Dedifferentiated amniotic fluid mesenchymal stem cell (primary cell): Measurements from ENCODE around the gene MEX3D.

ENCODE experiments used
- DNase-seq: peaks from one replicate; pipeline ENCODE4 v3.0.0-alpha.2; 2016; ENCODE audit errors: extremely low spot score

Gene MEX3D

DNA sequence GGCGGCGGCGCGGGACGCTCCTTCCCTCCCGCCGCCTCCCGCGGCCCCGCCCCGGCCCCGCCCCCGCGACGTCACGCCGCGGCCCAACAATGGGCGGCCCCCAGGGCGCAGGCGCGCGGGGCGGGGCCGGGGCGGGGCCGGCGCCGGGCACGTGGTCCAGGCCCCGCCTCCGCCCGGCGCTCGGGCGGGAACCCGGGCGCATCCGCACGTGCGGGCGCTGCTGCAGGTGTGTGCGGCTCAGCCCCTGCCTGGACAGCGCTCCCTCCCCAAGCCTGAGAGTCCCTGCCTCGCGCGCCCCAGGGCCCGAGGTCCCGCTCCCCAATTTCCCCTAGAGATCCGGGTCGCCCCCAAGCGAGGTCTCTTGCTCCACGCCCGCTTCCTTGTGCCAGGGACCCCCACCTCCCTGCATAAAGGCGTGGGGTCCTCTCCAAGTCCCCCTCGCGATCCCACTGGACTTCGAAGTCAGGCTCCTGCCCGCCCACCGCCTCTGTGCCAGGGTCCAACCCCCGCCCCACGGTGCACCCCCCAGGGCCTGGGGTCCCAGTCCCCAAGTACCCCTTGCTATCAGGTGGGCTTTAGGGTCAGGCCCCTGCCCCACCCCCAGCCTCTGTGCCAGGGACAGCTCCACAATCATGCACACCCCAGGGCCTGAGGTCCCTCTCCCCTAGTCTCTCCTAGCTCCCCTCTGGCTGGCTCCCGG, at the start of gene MEX3D:
TSS of gene MEX3D (minus strand) at position 6 of the 700 bp plus-strand sequence. CDS start 267 bp downstream, outside the sequence.
- peak; percentile 29 for DNase-seq

DNA sequence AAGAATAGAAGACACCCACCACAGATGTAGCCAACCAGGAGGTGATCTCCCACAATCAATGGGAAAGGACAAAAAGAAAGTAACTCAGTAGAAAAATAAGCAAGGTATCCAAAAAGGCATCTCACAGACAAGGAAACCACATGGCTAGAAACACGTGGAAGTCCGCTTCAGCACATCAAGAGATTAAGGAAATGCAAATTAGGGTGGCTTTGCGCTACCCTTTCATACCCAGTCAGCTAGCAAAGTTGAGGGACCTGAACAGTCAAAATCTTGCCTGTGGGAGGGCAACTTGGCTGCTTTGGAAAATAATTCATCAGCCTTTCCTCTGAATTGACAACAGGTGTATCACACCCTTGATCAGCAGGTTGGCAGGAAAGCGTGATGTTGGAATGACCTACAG, 48.8 kb upstream of the MEX3D start:
- no peak for DNase-seq

DNA sequence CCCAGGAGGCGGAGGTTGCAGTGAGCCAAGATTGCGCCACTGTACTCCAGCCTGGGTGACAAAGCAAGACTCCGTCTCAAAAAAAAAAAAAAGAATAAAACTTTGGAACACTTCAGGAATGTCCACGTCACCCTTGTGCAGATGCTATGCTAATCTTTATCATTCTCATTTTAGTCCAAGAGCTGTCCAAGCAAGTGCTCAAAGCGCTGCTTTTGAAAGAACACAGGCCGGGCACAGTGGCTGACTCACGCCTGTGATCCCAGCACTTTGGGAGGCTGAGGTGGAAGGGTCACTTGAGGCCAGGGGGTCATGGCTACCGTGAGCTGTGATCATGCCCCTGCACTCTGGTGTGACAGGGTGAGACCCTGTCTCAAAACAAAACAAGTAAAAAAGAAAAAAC, 48.3 kb upstream of the MEX3D start:
- no peak for DNase-seq

DNA sequence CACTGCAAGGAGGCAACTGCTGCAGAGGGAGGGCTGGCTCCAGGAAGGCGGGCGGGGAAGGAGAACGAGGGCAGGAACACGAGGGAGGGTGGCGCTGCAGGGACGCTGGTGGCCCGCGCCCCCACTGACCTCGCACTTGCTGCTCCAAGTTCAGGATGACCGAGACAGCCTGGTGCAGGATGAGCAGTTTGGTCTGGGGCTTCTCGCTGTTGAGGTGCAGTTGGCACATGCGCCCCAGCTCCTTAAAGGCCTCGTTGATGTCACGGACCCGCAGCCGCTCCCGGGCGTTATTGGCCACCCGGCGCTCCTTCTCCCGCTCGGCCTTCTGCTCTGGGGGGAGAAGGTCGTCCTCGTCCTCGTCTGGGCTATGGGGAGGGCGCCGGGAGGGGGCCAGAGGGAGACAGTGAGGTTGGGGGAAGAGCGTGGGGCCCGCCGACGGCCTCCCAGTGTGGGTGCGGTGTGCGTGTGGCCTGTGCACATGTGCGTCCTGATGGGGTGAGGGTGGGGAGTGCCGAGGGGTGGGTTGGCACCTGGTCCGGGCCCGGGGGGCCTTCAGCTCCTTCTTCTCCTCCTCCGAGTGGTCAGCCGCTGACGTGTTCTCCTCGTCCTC, 47.1 kb upstream of the MEX3D start:
- DNase-seq: no peak

DNA sequence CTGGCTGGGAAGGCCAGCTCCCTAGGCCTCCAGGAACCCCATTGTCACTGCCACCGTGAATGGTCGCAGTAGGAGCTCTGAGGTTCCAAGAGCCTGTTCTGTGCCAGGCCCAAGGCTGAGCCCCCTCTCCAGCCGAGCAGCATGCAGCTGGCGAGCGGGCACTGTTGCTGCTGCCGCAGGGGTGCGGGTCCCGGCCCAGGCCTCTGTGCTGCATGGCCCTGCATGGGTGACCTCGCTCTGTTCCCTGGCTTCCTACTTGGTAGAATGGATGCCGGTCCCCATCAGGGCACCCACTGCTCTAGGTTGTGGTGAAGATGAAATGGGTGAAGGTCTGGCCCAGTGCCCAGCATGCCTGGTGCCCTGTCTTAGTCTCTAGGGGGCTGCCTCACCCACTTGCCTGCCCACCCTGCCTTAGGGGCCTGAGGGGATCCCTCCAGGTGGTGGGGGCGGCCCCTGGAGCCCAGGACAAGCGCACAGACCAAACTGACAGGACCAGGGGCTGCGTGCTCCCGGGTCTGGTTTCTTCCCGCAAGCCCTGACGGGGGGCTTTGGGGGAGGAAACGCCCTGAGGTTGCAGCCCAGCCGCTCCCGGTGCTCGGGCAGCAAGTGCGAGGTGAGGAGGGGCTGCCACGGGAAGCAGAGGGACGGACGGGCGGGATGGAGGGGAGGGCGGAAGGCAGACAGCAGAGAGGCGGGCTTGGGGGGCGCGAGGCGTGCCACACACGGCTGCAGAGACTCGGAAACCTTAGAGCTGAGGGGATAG, 45.9 kb upstream of the MEX3D start:
- DNase-seq: no peak

DNA sequence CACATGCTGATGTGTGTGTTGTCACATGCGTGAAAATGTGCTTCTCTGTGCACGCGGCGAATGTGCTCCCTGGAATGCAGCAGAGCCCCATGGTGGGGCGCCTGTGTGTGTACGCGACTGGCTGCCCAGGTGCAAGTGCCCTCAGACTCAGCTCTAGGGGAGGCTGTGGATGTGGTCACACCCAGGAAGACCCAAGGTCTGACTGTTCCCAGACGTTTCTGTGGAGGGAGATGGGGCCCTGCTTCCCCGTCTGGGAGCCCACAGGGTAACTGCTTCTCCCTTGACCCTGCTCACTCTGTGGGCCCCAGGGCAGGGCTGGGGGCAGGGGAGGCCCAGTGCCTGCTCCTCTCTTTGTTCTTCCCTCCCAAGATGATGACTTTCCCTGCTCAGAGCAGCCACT, 45.0 kb upstream of the MEX3D start:
- DNase-seq: no peak

DNA sequence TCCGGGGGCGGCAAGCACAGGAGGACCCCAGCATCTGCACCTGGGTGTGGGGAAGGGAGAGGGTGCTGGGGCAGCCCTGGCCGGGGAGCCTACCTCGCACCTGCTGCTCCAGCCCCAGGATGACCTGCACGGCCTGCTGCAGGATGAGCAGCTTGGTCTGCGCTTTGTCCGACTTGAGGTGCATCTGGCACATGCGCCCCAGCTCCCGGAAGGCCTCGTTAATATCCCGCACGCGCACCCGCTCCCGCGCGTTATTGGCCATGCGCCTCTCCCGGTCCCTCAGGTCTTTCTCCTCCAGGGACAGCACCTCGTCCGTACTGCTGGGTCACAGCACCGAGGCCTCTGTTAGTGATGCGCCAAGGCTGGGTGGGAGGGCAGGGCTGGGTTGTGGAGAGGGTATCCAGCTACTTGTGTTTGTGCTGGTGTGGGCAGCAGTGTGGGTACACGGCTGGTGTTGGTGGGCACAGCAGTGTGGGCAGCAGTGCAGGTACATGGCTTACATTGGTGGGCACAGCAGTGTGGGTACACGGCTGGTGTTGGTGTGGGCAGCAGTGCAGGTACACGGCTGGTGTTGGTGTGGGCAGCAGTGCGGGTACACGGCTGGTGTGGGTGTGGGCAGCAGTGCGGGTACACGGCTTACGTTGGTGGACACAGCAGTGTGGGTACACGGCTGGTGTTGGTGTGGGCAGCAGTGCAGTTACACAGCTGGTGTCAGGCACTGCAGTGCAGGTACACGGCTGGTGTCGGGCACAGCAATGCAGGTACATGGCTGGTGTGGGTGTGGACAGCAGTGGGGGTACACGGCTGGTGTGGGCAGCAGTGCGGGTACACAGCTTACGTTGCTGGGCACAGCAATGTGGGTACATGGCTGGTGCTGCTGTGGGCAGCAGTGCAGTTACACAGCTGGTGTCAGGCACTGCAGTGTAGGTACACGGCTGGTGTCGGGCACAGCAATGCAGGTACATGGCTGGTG, 44.3 kb upstream of the MEX3D start:
- DNase-seq: no peak

DNA sequence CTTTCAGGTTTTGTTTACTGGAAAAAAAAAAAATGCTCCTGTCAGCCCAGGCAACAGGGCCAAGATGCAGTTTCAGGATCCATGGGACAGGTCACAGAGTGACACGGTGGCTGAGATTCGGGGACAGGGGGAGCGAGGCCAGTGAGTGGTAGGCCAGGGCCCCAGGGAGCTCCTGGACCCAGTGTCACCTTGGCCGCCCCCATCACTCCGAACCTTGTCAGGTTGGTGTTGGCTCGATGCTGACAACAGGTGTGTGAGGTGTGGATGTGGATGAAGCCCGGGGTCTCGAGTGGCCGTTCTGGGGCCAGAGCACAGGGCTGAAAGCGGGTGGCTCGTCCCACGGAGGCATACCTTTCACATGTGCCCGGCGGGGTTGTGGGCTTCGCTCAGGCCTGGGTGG, 43.2 kb upstream of the MEX3D start:
- no peak for DNase-seq

DNA sequence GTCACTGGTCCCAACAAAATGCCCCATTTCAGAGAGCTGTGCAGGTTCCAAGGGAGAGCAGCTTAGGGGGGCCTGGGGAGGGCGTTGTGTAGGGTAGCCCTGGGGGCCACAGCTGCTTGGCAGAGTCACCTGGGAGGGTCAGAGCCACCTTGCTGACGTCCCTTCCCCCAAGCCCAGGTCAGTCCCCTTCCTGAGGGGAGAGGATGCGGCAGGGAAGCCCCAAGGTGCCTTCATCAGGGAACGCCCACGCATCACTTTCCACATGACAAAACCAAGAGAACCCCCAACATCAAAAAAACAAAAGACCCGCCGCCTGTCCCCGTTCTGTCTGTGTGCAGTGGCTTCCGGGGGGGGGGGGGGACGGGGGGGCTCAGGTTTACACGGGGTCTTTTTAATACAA, 42.5 kb upstream of the MEX3D start:
- DNase-seq: no peak

DNA sequence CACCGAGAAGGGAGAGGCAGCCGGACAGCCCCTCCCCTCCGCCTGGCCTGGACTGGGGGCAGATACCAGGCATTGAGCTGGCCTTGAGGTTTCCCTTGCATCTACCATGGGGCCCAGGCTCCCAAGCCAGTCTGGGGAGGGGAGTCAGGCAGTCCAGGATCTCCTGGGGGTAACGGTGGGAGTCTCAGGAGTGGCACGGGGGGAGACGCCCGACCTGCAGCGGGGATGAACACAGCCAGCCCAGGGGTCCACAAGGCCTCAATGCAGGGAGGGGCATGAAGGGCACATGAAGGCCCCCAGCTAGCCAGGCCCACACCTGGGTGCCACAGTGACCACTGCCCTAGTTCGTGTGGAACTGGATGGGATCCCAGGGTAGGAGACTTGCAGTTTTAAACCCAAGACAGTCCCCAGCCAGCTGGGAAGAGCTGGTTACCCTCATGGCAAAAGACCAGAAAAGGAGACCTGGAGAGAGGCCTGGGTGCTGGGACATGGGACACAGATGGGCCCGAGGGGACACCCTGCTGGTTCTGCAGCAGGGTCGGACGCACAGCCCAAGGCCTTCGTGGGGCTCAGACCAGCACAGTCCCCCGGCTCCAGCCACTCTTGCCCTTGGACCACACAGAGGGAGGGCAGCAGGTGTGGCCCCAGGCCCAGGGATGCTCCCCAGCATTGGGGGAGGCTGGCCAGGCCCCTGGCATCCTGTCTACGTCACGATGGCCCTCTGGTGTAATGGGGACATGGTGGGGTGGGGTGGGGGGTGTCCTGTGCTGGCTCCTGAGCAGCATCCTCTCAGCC, 41.8 kb upstream of the MEX3D start:
- DNase-seq: no peak

DNA sequence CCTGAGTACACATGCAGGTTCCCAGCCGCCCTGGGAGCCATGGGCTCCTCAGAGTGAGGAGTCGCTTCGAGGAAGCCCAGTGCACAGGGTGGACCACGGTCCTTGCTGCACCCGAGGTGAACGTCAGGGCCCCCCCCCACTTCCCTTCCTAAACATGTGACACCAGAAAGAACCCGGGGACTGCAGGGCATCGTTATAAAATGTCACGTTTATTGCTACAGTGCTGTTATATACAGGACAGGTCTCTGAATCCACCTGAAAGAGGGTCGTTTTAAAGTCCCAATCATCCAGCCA, 40.9 kb upstream of the MEX3D start:
- no peak for DNase-seq

DNA sequence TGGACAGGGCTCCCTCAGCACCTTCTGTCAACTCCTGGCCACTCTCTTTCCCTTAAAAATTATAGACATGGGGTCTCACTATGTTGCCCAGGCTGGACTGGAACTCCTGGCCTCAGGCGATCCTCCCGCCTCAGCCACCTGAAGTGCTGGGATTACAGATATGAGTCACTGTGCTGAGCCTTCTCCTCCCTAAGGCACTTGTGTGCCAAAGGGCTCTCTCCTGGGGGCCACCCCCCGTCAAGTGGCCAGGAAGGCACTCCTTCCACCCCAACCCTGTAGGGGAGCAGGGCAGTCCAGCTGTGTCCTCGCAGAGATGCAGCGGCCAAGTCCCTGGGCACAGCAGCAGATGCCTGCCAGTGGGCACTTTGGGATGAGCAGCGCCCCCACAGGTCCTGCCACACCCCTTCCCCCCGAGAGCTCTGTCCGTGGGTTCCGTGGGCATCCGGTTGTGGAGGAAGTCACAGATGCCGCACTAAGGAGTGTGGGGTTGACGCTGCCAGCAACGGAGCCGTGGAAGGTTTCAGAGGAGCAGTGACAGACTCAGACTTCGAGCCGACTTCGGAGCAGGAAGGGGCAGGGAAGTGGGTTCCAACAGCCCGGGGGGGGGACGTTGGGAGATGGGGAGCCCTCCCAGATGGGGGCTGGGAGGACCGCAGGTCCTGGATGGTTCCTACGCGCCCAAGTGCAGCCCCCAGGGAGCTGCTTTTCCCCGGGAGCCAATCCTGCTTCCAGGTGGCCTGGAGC, 40.4 kb upstream of the MEX3D start:
- no peak for DNase-seq

DNA sequence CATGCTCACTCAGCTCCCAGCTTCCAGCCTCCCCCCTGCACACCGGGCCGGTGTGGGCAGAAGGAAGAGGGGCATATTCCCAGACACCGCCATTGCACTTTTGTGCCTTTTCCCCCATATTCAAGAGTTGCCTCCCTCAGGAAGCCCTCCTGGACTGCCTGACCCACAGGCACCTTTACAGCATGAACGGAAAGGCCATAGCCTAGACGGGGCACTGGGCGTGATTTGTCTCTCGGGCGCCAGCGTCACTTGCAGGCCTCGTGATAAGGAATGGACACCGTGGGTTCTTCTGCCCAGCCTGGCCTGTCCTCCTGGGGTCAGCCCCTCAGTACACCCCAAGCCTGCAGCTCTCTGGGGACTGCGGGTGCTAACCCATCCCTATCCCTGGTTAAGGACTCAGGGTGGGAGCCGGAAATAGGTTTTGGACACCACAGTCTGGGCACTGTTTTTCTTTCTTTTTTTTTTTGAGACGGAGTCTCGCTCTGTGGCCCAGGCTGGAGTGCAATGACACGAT, 38.1 kb upstream of the MEX3D start:
- no peak for DNase-seq

DNA sequence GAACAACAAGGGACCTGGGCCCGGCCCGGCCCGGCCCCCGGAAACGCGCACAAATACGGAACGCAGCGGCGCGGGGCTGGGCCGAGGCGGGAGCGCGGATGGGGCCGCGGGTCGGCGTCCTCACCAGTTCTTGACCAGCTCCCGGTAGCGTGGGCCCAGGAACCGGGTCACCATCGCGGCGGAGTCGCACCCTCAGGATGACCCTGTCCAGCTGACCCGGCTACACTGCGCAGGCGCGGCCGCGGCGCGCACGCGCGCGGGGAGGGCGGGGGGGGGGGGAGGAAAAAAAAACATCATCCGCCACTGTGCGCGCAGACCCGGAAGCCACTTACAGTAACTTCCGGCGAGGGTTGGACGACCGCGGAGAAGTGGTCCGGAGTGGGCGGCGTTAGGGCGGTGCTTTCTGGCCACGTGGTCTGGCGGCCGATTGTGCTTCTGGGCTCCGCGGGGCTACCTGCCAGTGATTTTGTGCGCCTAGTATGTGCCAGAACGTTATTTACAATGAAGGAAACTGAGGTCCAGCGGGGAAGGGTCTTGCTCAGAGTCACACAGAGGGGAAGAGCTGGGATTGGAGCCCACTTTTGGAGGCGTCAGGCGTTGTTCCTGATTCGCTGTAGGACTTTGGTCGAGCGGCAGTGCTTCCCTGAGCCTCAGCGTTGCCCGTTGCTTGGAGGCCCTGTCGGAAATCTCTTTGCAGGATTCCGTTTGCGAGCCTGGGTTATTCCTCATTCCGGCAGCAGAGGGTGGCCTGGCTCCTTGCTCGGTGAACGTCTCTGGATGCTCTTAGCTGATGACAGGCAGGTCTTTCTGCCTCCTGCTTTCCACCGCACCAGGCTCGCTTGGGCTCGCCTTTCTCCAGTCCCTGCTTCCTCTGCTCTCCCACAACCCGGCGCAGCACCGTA, 37.4 kb upstream of the MEX3D start, which contains the start of gene UQCR11:
TSS of gene UQCR11 (minus strand) at position 227 of the 902 bp plus-strand sequence. CDS start at position 174, 53 bp downstream.
- peak; percentile 95 for DNase-seq

DNA sequence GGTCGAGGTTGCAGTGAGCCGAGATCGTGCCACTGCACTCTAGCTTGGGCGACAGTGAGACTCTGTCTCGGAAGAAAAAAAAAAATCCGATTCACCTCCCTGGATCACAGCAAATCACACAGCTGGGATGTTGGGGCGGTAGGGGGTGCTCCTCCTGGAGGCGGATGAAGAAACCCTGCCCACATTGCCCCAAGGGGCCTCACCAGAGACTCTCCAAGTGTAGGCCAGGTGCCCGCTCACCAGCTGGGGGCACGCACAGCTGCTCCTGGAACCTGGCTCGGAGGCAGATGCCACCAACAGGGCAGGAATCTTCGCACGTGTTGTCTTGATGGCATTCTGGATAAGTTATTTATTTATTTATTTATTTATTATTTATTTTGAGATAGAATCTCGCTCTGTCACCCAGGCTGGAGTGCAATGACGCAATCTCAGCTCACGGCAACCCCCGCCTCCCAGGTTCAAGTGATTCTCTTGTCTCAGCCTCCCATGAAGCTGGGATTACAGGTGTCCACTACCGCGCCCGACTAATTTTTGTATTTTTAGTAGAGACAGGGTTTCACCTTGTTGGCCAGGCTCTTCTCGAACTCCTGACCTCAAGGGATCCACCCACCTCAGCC, 34.1 kb upstream of the MEX3D start:
- no peak for DNase-seq

DNA sequence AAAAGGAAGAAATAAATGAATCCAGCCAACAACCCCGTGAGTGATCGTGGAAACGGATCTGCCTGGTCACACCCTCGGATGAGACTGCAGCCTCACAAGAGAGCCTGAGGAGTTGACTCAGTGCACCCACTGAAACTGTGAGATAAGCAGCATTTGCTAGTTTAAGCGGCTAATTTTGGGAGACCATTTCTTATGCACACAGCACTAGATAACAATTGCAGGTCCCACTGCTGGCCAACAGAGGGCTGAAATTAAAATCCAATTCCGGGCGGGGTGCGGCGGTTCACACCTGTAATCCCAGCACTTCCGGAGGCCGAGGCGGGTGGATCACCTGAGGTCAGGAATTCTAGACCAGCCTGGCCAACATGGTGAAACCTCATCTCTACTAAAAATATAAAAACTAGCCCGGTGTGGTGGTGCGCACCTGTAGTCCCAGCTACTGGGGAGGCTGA, 33.5 kb upstream of the MEX3D start:
- no peak for DNase-seq

DNA sequence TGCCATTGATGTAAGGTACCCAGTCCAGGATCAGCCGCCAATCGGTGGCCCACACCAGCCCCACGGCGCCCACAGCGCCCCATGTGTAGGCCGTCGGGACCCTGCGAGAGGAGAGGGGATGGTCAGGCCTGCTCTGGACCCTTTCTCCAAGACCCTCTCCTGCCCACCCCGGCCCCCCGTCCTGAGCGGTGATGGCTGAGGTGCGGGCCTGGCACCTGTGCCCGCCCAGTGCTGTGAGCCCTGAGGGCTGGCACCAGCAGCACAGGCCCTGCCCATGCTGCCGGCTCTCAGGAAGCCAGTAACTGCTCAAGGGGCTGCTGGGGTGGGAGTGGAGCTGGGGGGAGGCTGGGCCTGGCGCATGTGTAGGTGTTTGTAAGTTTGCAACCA, 31.3 kb upstream of the MEX3D start:
- no peak for DNase-seq

DNA sequence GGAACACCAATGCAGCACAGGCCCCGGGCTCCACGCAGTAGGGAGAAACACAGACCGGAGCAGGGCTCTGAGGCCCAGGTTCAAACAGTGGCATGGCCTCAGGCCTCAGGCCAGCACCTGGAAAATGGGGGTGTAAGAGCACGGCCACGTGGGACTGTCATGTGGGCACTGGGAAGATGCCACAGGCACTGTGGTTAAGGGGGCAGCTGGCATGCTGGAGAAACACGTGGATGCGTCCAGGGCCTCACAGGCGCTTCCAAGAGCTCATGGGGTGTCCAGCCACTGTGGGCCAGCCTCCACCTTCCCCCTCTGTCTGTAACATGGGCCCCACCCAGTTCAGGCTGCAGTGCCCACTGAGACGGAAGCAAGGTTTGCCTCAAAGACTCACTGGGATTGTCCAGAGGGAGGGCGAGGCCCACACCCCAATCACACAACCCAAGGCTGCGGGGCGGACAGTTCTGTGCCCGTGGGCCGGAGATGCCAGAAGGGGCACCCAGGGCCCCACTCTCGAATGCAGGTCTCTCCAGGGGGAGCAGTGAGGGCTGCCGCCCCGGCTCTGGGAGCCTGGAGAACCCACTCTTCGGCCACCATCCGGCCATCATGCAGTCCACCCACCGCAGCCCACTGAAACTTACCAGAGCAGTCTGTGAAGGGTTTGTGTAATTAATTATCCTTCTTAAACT, 30.8 kb upstream of the MEX3D start:
- no peak for DNase-seq
